Fibroblast of upper back skin (primary cell): ENCODE data around the gene NID1.
A peak's percentile ranks its signal among the peaks of the same experiment; 100 is the strongest.

Experiments used
- DNase-seq: peaks from one replicate; pipeline ENCODE4 v3.0.0-alpha.2; 2013

The NID1 gene

GRCh38 chr1:236064674-236065508 is at the start of gene NID1:
NID1 (minus strand) TSS chr1:236065090; CDS start chr1:236065079, 11 bp downstream.
- peak; percentile 85 for DNase-seq

- no peak for DNase-seq
Measured at GRCh38 chr1:236114076-236114747, 49.3 kb upstream of the NID1 start.

GRCh38 chr1:236113324-236114032 is 48.6 kb upstream of the NID1 start:
- no peak for DNase-seq

GRCh38 chr1:236112332-236112627 is 47.4 kb upstream of the NID1 start:
- DNase-seq, result no peak

GRCh38 chr1:236111527-236112331 is 46.8 kb upstream of the NID1 start:
- DNase-seq, result no peak

GRCh38 chr1:236110137-236110536 is 45.2 kb upstream of the NID1 start:
- no peak for DNase-seq

GRCh38 chr1:236108027-236108648 is 43.2 kb upstream of the NID1 start:
- no peak for DNase-seq

GRCh38 chr1:236107121-236107907 is 42.4 kb upstream of the NID1 start:
- no peak for DNase-seq

- DNase-seq, result peak; percentile 56
Measured at GRCh38 chr1:236103646-236104218, 38.8 kb upstream of the NID1 start.

GRCh38 chr1:236103059-236103458 is 38.2 kb upstream of the NID1 start:
- DNase-seq, result no peak

GRCh38 chr1:236102611-236103010 is 37.7 kb upstream of the NID1 start:
- no peak for DNase-seq

- no peak for DNase-seq
Measured at GRCh38 chr1:236101233-236102200, 36.6 kb upstream of the NID1 start.

- no peak for DNase-seq
Measured at GRCh38 chr1:236100799-236101198, 35.9 kb upstream of the NID1 start.

GRCh38 chr1:236099355-236099974 is 34.6 kb upstream of the NID1 start:
- peak; percentile 69 for DNase-seq

GRCh38 chr1:236098267-236098666 is 33.4 kb upstream of the NID1 start:
- DNase-seq, result no peak

- peak; percentile 12 for DNase-seq
Measured at GRCh38 chr1:236096660-236097482, 32.0 kb upstream of the NID1 start.

GRCh38 chr1:236095705-236096520 is 31.0 kb upstream of the NID1 start:
- no peak for DNase-seq

- DNase-seq, result no peak
Measured at GRCh38 chr1:236092899-236093298, 28.0 kb upstream of the NID1 start.
